GM23338 (cell line): ENCODE measurements around the gene UNC93B1.
"Not testable (repeated sequence)": the region's sequence is repeated elsewhere in the genome, so short reads cannot be mapped to it uniquely, and the experiment has no call there.

Experiments used
- CREB1 ChIP-seq: fragments of 250-450 bp; sonication (Bioruptor Pico); IDR thresholded peaks from 2 replicates; pipeline ENCODE4 v1.5.0; 2020; ENCODE audit warnings: low read depth, mild to moderate bottlenecking, moderate library complexity
- EZH2 ChIP-seq: fragments of 200-600 bp; sonication (generic); IDR thresholded peaks from one replicate; pipeline ENCODE4 v1.8.0; 2017; ENCODE audit warnings: antibody characterized with exemption, mild to moderate bottlenecking, low read depth; ENCODE audit not compliant: unreplicated experiment
- EZH2phosphoT487 ChIP-seq: fragments of 200-600 bp; sonication (generic); IDR thresholded peaks from one replicate; pipeline ENCODE4 v1.8.1; 2018; ENCODE audit warnings: antibody characterized with exemption; ENCODE audit not compliant: unreplicated experiment
- JUNB ChIP-seq: IDR thresholded peaks from one replicate; pipeline ENCODE4 v1.6.1; 2016; ENCODE audit warnings: antibody characterized with exemption; ENCODE audit not compliant: unreplicated experiment
- NANOG ChIP-seq: IDR thresholded peaks from 2 replicates; pipeline ENCODE4 v1.6.1; 2016; ENCODE audit warnings: antibody characterized with exemption, borderline replicate concordance
- POLR2AphosphoS5 ChIP-seq: IDR thresholded peaks from 2 replicates; pipeline ENCODE4 v1.6.1; 2016; ENCODE audit warnings: antibody characterized with exemption, low read depth
- ZNF331 ChIP-seq: fragments of 250-450 bp; sonication (Bioruptor Pico); IDR thresholded peaks from 2 replicates; pipeline ENCODE4 v1.5.0; 2020; ENCODE audit warnings: low read depth, mild to moderate bottlenecking, moderate library complexity
- TF ChIP-seq, protein P1 (sequence below), 2 experiments: fragments of 200-600 bp in 1 of 2; sonication (generic) in 1 of 2; conservative IDR thresholded peaks; 2 replicates each; pipeline versions ENCODE4 v1.5.1 to v1.6.1; 2016 to 2017; ENCODE audit warnings: antibody characterized with exemption in 2 of 2, low read depth in 2 of 2, mild to moderate bottlenecking in 2 of 2, moderate library complexity in 1 of 2
- TF ChIP-seq, protein P2 (sequence below): IDR thresholded peaks from one replicate; pipeline ENCODE4 v1.6.1; 2018; ENCODE audit warnings: antibody characterized with exemption; ENCODE audit not compliant: unreplicated experiment
- TF ChIP-seq, protein P3 (sequence below): IDR thresholded peaks from 2 replicates; pipeline ENCODE4 v1.6.1; 2016; ENCODE audit warnings: antibody characterized with exemption

- TF ChIP-seq, protein P1, sequence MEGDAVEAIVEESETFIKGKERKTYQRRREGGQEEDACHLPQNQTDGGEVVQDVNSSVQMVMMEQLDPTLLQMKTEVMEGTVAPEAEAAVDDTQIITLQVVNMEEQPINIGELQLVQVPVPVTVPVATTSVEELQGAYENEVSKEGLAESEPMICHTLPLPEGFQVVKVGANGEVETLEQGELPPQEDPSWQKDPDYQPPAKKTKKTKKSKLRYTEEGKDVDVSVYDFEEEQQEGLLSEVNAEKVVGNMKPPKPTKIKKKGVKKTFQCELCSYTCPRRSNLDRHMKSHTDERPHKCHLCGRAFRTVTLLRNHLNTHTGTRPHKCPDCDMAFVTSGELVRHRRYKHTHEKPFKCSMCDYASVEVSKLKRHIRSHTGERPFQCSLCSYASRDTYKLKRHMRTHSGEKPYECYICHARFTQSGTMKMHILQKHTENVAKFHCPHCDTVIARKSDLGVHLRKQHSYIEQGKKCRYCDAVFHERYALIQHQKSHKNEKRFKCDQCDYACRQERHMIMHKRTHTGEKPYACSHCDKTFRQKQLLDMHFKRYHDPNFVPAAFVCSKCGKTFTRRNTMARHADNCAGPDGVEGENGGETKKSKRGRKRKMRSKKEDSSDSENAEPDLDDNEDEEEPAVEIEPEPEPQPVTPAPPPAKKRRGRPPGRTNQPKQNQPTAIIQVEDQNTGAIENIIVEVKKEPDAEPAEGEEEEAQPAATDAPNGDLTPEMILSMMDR (conservative IDR thresholded peaks at IDR 0.05; ENCODE audit: low read depth in 2 of 2) = not testable (repeated sequence)
- TF ChIP-seq, protein P2, sequence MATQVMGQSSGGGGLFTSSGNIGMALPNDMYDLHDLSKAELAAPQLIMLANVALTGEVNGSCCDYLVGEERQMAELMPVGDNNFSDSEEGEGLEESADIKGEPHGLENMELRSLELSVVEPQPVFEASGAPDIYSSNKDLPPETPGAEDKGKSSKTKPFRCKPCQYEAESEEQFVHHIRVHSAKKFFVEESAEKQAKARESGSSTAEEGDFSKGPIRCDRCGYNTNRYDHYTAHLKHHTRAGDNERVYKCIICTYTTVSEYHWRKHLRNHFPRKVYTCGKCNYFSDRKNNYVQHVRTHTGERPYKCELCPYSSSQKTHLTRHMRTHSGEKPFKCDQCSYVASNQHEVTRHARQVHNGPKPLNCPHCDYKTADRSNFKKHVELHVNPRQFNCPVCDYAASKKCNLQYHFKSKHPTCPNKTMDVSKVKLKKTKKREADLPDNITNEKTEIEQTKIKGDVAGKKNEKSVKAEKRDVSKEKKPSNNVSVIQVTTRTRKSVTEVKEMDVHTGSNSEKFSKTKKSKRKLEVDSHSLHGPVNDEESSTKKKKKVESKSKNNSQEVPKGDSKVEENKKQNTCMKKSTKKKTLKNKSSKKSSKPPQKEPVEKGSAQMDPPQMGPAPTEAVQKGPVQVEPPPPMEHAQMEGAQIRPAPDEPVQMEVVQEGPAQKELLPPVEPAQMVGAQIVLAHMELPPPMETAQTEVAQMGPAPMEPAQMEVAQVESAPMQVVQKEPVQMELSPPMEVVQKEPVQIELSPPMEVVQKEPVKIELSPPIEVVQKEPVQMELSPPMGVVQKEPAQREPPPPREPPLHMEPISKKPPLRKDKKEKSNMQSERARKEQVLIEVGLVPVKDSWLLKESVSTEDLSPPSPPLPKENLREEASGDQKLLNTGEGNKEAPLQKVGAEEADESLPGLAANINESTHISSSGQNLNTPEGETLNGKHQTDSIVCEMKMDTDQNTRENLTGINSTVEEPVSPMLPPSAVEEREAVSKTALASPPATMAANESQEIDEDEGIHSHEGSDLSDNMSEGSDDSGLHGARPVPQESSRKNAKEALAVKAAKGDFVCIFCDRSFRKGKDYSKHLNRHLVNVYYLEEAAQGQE = not testable (repeated sequence)
- not testable (repeated sequence) for TF ChIP-seq POLR2AphosphoS5; JUNB; EZH2; EZH2phosphoT487; CREB1 (CRISPR knock-in tag); NANOG; ZNF331 (CRISPR knock-in tag)
- TF ChIP-seq, protein P3, sequence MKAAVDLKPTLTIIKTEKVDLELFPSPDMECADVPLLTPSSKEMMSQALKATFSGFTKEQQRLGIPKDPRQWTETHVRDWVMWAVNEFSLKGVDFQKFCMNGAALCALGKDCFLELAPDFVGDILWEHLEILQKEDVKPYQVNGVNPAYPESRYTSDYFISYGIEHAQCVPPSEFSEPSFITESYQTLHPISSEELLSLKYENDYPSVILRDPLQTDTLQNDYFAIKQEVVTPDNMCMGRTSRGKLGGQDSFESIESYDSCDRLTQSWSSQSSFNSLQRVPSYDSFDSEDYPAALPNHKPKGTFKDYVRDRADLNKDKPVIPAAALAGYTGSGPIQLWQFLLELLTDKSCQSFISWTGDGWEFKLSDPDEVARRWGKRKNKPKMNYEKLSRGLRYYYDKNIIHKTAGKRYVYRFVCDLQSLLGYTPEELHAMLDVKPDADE = not testable (repeated sequence)
Measured at GRCh38 chr11:67995129-67995528, 8.8 kb downstream of the UNC93B1 start.
